Measurements from ENCODE around the gene ARTN.

ARTN gene, protein sequence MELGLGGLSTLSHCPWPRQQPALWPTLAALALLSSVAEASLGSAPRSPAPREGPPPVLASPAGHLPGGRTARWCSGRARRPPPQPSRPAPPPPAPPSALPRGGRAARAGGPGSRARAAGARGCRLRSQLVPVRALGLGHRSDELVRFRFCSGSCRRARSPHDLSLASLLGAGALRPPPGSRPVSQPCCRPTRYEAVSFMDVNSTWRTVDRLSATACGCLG

DNA sequence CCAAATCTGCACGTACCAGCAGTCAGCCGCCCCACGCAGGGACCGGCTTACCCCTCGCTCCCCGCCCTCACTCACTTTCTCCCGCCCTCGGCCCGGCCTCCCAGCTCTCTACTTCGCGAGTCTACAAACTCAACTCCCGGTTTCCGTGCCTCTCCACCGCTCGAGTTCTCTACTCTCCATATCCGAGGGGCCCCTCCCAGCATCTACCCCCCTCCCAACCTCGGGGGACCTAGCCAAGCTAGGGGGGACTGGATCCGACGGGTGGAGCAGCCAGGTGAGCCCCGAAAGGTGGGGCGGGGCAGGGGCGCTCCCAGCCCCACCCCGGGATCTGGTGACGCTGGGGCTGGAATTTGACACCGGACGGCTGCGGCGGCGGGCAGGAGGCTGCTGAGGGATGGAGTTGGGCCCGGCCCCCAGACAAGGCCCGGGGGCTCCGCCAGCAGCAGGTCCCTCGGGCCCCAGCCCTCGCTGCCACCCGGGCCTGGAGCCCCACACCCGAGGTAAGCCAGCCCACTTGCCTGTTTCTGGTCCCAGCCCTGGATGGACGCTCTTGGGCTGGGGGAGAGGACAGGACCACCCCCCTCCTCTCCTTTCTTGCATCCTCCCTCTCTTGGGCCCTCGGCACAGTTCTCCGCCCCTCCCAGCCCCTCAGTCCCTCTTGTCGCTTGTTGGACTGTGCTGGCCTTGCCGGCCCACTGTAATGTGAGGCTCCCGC is at the start of gene ARTN:
ARTN (plus strand) TSS at position 416 of the 715 bp plus-strand sequence. CDS start 1,856 bp downstream, outside the sequence.
- DNase-seq, result no peak

DNA sequence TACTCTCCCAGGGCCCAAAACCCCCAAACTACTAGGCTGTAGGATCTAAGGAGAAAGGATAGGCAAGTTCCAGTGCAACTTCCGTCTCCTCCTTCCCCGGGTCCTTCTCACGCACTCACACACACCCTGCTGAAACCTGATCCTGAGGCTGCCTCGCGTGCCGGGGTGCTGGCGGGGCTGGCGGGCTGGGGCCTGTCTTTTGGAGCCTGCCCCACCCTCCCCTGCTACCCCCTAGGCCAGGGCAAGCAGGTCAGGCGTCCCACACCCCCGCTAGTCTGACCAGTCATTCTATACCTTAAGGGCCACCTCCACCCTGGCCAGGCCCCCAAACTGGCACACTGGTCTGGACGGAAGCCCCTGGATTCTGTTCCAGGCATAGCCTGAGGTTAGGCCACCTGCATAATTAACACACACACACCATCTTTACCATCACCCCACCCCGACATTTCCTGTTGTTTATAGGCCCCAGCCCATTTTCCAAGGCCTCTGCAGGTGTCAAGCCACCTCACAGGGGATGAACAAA is 48.3 kb upstream of the ARTN start:
- DNase-seq, result no peak

- DNase-seq, result no peak
Observed at GRCh38 chr1:43887748-43888147, 45.9 kb upstream of the ARTN start.

GRCh38 chr1:43890815-43891214 is 42.8 kb upstream of the ARTN start:
- no peak for DNase-seq

DNA sequence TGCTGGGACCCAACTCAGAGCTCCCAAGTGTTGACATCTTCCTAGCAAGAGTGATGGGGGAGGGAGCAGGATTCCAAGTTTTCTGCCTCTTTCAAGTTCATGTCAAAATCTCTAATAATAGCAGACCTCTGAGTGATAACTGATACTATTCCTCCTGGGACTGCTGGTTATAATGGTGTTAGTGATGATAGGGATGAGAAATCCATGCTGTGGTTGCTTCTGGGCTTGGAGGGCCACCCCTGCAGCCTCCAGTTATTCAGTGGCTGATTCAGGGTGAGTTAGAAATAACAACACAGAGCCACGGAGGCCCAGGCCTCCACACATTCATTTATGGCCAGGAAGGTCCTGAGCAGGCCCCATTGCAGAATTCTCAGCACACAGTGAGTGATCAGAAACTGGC is 40.6 kb upstream of the ARTN start:
- no peak for DNase-seq

GRCh38 chr1:43898981-43899380 is 34.6 kb upstream of the ARTN start:
- DNase-seq, result no peak

GRCh38 chr1:43900386-43900785 is 33.2 kb upstream of the ARTN start:
- no peak for DNase-seq

GRCh38 chr1:43901196-43901961 is 32.2 kb upstream of the ARTN start:
- no peak for DNase-seq

DNA sequence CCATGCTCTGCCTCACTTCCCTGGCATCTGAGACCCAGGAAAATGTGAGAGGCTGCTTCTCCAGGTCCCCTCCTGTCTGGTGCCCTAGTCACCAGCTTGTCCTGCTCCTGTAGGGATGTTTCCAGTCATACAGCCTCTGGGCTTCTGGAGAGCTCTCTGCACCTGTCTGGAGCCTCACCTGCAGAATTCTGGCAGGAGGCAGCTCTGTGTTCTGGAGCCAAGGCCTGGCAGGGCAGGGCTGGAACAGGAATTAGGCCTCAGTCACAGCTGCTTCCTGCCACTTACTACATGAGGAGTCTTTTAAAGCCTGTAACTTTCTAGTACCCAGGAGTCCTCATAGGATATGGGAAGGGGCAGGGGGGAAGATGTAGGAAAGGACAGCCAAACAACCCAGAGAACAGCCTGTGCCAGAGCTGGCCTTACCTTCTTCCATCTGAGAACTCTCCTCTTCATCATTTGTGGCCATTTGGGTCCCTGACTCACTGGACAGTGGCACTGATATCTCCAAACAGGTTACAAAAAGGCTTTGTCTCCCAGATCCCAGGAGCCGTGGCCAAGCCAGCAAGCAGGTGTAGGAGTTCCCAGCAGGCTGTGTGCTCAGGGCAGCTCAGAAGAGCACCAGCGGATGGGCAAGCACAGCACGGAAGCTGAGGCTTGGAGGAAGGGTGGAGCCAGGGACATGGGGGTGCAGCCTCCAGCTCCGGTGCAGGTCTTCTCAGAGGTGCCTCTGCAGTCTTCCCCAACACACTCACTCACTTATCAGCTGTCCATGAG is 31.4 kb upstream of the ARTN start:
- no peak for DNase-seq

DNA sequence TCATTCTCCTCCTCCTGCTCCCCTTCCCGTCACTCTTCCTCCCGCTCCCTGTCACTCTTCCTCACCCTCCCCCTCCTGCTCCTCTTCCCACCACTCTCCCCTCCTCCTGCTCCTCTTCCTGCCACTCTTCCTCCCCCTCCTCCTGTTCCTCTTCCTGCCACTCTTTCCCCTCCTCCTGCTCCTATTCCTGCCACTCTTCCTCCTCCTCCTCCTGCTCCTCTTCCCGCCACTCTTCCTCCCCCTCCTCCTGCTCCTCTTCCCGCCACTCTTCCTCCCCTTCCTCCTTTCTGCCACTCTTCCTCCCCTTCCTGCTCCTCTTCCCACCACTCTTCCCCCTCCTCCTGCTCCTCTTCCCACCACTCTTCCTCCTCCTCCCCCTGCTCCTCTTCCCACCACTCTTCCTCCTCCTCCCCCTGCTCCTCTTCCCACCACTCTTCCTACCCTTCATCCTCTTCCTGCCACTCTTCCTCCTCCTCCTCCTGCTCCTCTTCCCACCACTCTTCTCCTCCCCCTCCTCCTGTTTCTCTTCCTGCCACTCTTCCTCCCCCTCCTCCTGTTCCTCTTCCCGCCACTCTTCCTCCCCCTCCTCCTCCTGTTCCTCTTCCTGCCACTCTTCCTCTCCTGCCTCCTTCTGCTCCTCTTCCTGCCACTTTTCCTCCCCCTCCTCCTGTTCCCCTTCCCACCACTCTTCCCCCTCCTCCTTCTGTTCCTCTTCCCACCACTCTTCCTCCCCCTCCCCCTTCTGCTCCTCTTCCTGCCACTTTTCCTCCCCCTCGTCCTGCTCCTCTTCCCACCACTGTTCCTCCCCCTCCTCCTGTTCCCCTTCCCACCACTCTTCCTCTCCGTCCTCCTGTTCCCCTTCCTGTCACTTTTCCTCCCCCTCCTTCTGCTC is 28.7 kb upstream of the ARTN start:
- DNase-seq, result no peak

DNA sequence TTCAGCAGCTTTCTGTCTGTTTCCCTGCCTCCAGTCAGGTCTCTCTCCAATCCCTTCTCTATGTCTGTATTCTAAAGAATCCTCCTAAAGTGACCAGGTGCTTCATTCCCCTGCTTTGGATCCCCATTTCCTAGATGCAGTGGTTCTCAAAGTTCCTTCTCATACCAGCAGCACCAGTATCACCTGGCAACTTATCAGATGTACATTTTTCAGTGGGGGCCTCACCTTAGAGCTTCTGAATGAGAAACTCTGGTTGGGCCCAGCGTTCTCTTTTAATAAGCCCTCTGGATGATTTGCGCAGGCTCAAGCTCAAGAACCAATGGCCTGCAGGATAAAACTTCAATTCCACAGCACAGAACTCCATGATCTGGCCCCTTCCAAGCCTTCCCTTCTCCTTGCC is 25.4 kb upstream of the ARTN start:
- no peak for DNase-seq

DNA sequence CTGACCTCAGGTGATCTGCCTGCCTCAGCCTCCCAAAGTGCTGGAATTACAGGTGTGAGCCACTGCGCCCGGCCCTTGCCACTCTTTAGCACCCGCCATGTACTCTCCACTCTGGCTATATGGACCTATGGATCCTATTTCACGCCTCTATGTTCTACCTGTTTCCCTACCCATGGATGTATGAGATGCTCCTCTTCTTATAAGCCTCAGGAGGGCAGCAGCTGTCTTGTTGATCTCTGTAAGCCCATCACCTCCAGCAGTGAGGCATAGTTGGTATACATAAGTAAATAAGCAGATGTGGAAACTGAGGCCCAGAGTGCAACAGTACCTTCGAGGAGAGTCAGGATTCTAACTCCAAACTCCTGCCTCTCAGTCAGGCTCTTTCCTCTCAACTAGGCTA is 24.7 kb upstream of the ARTN start:
- no peak for DNase-seq

GRCh38 chr1:43910343-43910742 is 23.3 kb upstream of the ARTN start:
- DNase-seq, result no peak

GRCh38 chr1:43912607-43913006 is 21.0 kb upstream of the ARTN start:
- DNase-seq, result no peak

DNA sequence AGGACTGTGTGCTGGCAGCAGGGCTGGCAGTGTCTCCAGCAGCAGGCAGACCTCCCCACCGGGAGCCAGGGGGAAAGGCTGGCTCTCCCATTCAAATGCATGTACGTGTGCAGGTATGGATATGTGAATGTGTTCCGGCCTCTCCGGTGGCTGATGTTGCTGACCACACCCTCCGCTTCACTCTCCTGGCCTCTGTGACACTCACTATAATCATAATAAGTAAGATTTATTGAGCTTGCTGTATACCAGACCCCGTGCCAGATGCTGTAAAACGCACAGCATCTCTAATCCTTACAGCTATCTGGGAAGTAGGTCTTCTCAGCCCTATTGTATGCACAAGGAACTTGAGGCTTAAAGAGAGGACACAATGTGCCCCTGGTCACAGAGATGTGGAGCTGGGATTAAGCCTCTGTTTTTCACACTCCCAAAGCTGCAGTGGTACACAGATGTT is 20.5 kb upstream of the ARTN start:
- DNase-seq, result no peak

- DNase-seq, result no peak
Observed at GRCh38 chr1:43913666-43914360, 19.8 kb upstream of the ARTN start.

DNA sequence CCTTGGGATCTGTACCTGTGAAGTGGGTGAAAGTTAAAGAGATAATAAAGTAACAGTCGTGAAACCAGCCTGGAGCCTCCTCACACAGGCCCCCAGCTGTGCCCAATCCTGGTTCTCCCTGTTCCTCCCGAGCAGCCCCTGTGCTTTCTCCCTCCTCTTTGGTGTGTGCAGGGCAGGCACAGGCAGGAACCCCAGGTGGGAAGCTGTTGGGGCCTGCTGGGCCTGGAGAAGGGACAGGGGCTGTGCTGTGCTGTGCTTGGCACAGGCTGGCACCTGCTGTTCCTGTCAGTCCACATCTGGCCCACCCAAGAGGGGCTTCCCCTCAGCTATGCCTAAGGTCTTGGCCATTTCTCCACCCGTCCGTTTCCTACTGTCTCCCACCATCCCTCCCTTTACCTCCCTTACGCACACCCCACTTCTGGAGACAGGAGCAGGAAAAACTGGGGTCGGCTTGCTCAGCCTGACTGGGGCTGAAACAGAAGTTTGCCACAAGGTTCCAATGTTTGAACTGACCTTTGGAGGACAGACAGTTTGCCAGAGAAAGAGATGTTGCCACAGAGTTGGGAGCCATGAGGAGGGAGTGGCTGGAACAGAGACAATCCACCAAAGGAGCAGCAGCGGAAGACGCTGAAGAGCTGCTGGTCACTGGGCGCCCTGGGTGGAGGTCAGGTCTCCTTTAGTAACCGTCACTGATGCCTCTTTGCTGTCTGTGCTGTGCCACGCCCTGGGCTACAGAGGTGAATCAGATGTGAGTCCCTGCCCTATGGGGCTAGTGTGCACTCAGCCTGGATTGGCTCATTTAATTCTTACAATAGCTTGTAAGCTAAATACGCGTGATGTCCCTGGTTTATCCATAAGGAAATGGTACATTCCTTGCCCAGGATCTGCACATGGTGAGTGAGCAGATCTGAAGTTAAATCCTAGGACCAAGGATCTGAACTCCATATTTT is 18.8 kb upstream of the ARTN start:
- no peak for DNase-seq

GRCh38 chr1:43919906-43920305 is 13.7 kb upstream of the ARTN start:
- DNase-seq, result no peak

DNA sequence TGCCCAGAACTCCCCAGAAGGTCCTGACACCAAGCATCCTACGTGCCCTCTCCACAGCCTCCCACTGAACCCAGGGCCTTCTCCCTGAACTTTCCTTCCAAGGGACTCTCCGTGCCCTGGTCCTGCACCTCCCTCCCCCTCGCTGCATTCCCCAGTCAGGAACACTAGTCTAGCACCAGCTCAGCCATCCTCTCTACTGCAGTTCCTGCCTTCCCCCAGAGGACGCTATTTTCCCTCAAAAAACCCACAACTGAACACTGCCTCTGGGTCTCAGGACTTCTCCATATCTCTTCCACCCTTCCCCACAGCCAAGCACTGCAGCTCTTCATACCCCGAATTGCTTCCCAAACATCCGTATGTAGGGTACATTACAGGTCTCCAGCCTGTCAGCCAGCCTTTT is 12.6 kb upstream of the ARTN start:
- no peak for DNase-seq

DNA sequence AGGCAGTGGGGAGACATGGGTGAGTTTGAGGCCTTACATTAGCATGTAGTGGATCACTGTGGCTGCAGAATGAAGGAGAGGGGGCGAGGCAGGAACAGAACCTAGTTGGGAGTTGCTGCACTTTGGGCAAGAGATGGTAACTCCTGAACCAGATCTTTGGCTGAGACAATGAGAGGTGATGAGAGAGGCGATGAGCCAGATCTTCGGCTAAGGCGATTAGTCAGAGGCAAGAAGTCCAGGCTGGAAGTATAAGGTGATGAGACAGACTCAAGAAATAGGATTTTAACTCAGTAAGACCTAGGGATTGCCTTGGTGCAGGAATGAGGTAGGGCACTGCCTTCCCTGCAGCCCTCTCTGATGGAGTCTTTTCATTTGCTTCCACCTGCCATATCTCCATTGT is 9.1 kb upstream of the ARTN start:
- DNase-seq, result no peak
